ENCODE results near the gene SP100.

Gene SP100

DNA sequence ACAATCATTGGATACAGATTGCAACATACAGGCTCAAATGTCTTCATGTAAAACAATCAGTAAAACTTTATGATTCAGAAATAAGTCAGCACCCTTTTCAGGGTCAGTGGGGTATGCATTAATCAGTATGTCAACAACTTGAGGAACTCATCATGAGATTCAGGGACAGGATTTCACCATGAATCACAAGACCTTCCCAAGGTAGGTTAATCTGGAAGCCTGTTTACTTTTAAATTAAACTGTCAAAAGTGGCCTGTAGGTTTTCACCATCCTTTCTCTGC, 104.8 kb downstream of the SP100 start:
- H3K9me3 ChIP-seq (ENCODE audit: control insufficient read depth in 2 of 2, low read length in 2 of 2) = peaks cover 0 to 10% of the 10 kb centered on the region in 2 donors
- H3K9ac ChIP-seq (ENCODE audit: low read depth in 1 of 2, low read length in 2 of 2) = no peak overlapping the region
- H3K27ac ChIP-seq (ENCODE audit: low read depth in 2 of 2, low read length in 2 of 2) = no peak overlapping the region
- H3K27me3 ChIP-seq (ENCODE audit: control insufficient read depth in 2 of 2, insufficient read depth in 2 of 2, low read length in 2 of 2) = no peaks in the 10 kb centered on the region
- H3K36me3 ChIP-seq (ENCODE audit: control insufficient read depth in 2 of 2, insufficient read depth in 2 of 2, low read length in 2 of 2) = no peaks in the 10 kb centered on the region
- H3K4me1 ChIP-seq (ENCODE audit: control insufficient read depth in 2 of 2, insufficient read depth in 2 of 2, low read length in 2 of 2) = no peaks in the 10 kb centered on the region
- H3K4me3 ChIP-seq (ENCODE audit: low read length in 2 of 2) = no peak overlapping the region

DNA sequence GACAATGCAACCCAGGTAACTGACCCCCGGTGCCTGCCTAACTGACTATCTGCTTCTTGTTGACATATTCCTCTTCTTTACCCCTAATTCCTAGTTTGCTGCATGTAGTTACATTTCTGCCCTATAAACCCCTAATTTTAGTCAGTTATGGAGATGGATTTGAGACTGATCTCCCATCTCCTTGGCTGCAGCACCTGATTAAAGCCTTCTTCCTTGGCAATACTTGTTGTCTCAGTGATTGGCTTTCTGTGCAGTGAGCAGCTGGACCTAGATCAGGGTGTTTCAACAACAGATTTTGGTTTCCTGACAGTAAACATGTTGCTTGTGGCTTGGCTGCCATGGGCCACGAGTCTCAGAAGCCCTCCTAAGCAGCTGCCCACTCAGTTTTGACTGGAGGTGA, 105.4 kb downstream of the SP100 start:
- Histone ChIP-seq H3K27me3 (ENCODE audit: control insufficient read depth in 2 of 2, insufficient read depth in 2 of 2, low read length in 2 of 2) (no peaks in the 10 kb centered on the region), H3K9ac (ENCODE audit: low read depth in 1 of 2, low read length in 2 of 2) (no peak overlapping the region), H3K27ac (ENCODE audit: low read depth in 2 of 2, low read length in 2 of 2) (no peak overlapping the region), H3K36me3 (ENCODE audit: control insufficient read depth in 2 of 2, insufficient read depth in 2 of 2, low read length in 2 of 2) (no peaks in the 10 kb centered on the region), H3K4me1 (ENCODE audit: control insufficient read depth in 2 of 2, insufficient read depth in 2 of 2, low read length in 2 of 2) (no peaks in the 10 kb centered on the region), H3K4me3 (ENCODE audit: low read length in 2 of 2) (no peak overlapping the region), H3K9me3 (ENCODE audit: control insufficient read depth in 2 of 2, low read length in 2 of 2) (peaks cover 0 to 10% of the 10 kb centered on the region in 2 donors)

DNA sequence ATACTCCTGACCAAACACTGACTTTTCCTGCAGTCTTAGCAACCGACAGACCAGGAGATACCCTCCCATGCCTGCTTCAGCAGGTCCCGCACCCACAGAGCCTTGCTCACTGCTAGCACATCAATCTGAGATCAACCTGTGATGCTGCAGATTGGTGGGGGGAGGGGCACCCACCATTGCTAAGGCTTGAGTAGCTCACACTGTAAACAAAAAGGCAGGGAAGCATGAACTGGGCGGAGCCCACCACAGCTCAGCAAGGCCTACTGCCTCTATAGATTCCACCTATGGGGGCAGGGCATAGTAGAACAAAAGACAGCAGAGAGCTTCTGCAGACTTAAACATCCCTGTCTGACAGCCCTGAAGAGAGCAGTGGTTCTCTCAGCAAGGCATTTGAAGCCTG, 109.7 kb downstream of the SP100 start:
- no peaks in the 10 kb centered on the region for H3K36me3 ChIP-seq (ENCODE audit: control insufficient read depth in 2 of 2, insufficient read depth in 2 of 2, low read length in 2 of 2)
- peaks cover 3 to 10% of the 10 kb centered on the region in 2 donors for H3K9me3 ChIP-seq (ENCODE audit: control insufficient read depth in 2 of 2, low read length in 2 of 2)
- H3K27ac ChIP-seq (ENCODE audit: low read depth in 2 of 2, low read length in 2 of 2) = no peak overlapping the region
- H3K4me3 ChIP-seq (ENCODE audit: low read length in 2 of 2) = no peak overlapping the region
- no peaks in the 10 kb centered on the region for H3K27me3 ChIP-seq (ENCODE audit: control insufficient read depth in 2 of 2, insufficient read depth in 2 of 2, low read length in 2 of 2)
- no peaks in the 10 kb centered on the region for H3K4me1 ChIP-seq (ENCODE audit: control insufficient read depth in 2 of 2, insufficient read depth in 2 of 2, low read length in 2 of 2)
- no peak overlapping the region for H3K9ac ChIP-seq (ENCODE audit: low read depth in 1 of 2, low read length in 2 of 2)

DNA sequence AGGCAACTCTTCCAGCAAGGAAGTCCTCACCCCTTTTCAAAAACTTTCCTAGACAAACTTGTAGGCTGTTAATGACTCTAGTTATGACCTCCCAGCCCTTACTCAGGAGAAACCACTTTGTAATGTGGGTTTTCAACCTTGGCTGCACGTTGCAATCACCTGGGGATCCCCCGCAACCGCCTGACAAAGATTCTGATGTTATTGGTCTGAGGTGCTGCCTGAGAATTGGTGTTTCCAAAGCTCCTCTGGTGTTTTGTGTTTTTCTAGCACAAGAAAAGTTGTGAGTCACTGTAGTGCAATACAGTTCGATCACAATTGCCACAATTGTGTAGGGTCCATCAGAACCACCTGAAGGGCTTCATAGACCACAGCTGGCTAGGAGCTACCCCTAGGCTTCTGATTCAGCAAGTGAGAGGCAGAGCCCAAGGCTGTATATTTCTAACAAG, 121.6 kb downstream of the SP100 start:
- no peaks in the 10 kb centered on the region for H3K4me1 ChIP-seq (ENCODE audit: control insufficient read depth in 2 of 2, insufficient read depth in 2 of 2, low read length in 2 of 2)
- H3K27me3 ChIP-seq (ENCODE audit: control insufficient read depth in 2 of 2, insufficient read depth in 2 of 2, low read length in 2 of 2) = no peaks in the 10 kb centered on the region
- no peak overlapping the region for H3K9ac ChIP-seq (ENCODE audit: low read depth in 1 of 2, low read length in 2 of 2)
- peaks cover 0 to 2% of the 10 kb centered on the region in 2 donors for H3K36me3 ChIP-seq (ENCODE audit: control insufficient read depth in 2 of 2, insufficient read depth in 2 of 2, low read length in 2 of 2)
- no peaks in the 10 kb centered on the region for H3K9me3 ChIP-seq (ENCODE audit: control insufficient read depth in 2 of 2, low read length in 2 of 2)
- no peak overlapping the region for H3K4me3 ChIP-seq (ENCODE audit: low read length in 2 of 2)
- H3K27ac ChIP-seq (ENCODE audit: low read depth in 2 of 2, low read length in 2 of 2) = no peak overlapping the region

DNA sequence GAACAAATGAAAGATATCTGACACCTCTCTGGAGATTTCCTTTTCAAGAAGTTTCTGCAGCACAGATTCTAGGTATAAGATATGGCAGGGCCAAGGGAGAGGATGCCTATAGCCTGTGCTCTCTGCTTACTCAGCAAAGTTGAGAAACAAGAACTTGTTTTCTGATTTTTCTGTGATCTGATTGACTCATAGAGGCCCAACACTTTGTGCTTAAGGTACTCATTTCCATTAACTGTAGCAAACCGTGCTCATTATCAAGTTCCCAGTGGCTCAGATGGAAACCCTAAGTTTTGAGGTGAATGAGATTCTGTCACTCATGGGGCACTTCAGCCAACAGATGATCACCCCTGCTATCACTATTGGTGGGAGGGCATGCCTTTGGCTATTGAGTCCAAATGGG, 124.3 kb downstream of the SP100 start:
- Histone ChIP-seq H3K9me3 (ENCODE audit: control insufficient read depth in 2 of 2, low read length in 2 of 2) (no peaks in the 10 kb centered on the region), H3K27me3 (ENCODE audit: control insufficient read depth in 2 of 2, insufficient read depth in 2 of 2, low read length in 2 of 2) (no peaks in the 10 kb centered on the region), H3K4me3 (ENCODE audit: low read length in 2 of 2) (no peak overlapping the region), H3K36me3 (ENCODE audit: control insufficient read depth in 2 of 2, insufficient read depth in 2 of 2, low read length in 2 of 2) (peaks cover 0 to 2% of the 10 kb centered on the region in 2 donors), H3K4me1 (ENCODE audit: control insufficient read depth in 2 of 2, insufficient read depth in 2 of 2, low read length in 2 of 2) (no peaks in the 10 kb centered on the region), H3K9ac (ENCODE audit: low read depth in 1 of 2, low read length in 2 of 2) (no peak overlapping the region), H3K27ac (ENCODE audit: low read depth in 2 of 2, low read length in 2 of 2) (no peak overlapping the region)

DNA sequence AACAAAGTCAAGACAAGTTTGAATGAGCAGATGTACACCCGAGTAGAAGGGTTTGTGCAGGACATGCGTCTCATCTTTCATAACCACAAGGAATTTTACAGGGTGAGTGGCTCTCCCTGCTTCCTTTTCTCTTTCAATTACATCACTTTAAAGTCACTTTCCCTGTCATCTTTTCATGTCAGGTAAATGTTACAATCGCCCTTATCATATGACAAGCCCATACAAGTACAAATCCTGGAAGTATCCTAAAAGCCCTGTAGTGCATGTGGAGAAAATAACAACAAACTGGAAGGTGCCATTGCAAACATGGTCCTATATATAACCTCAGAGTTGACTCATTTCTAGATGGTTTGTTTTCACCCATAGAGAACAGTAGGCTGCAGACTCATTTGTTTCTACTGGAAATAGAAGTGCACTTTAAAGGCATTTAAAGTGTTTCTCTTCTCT, 126.0 kb downstream of the SP100 start:
- H3K4me1 ChIP-seq (ENCODE audit: control insufficient read depth in 2 of 2, insufficient read depth in 2 of 2, low read length in 2 of 2) = no peaks in the 10 kb centered on the region
- peaks cover 0 to 2% of the 10 kb centered on the region in 2 donors for H3K36me3 ChIP-seq (ENCODE audit: control insufficient read depth in 2 of 2, insufficient read depth in 2 of 2, low read length in 2 of 2)
- H3K4me3 ChIP-seq (ENCODE audit: low read length in 2 of 2) = no peak overlapping the region
- no peaks in the 10 kb centered on the region for H3K27me3 ChIP-seq (ENCODE audit: control insufficient read depth in 2 of 2, insufficient read depth in 2 of 2, low read length in 2 of 2)
- no peaks in the 10 kb centered on the region for H3K9me3 ChIP-seq (ENCODE audit: control insufficient read depth in 2 of 2, low read length in 2 of 2)
- no peak overlapping the region for H3K9ac ChIP-seq (ENCODE audit: low read depth in 1 of 2, low read length in 2 of 2)
- H3K27ac ChIP-seq (ENCODE audit: low read depth in 2 of 2, low read length in 2 of 2) = no peak overlapping the region

DNA sequence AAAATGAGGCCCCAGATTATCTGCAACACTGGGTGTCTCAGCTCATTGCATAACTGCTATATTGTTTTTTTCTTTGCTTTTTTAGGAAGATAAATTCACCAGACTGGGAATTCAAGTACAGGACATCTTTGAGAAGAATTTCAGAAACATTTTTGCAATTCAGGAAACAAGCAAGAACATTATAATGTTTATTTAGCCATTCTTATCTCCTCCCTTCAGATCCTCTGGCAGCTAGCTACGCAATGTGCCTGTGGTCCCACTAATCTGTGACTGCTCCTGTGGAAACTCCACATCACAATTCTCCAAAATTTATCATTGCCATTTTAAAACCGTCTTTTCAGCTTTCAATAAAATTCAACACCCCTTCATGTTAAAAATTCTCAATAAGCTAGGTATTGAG, 126.8 kb downstream of the SP100 start:
- no peak overlapping the region for H3K27ac ChIP-seq (ENCODE audit: low read depth in 2 of 2, low read length in 2 of 2)

DNA sequence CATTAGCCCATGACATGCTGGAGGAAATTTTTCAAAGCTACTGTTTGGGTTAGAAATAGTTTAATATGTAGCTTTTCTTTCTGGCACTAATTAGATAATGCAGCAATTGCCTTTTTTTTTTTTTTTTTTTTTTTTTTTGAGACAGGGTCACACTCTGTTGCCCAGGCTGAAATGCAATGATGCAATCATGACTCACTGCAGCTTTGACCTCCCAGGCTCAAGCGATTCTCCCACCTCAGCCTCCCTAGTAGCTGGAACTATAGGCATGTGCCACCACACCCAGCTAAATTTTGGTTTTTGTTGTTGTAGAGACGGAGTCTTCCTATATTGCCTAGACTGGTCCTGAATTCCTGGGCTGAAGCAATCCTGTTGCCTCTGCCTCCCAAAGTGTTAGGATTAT, 136.2 kb downstream of the SP100 start:
- H3K27ac ChIP-seq (ENCODE audit: low read depth in 2 of 2, low read length in 2 of 2) = no peak overlapping the region
- no peaks in the 10 kb centered on the region for H3K9me3 ChIP-seq (ENCODE audit: control insufficient read depth in 2 of 2, low read length in 2 of 2)
- H3K4me3 ChIP-seq (ENCODE audit: low read length in 2 of 2) = no peak overlapping the region
- H3K9ac ChIP-seq (ENCODE audit: low read depth in 1 of 2, low read length in 2 of 2) = no peak overlapping the region
- no peaks in the 10 kb centered on the region for H3K36me3 ChIP-seq (ENCODE audit: control insufficient read depth in 2 of 2, insufficient read depth in 2 of 2, low read length in 2 of 2)
- no peaks in the 10 kb centered on the region for H3K27me3 ChIP-seq (ENCODE audit: control insufficient read depth in 2 of 2, insufficient read depth in 2 of 2, low read length in 2 of 2)
- H3K4me1 ChIP-seq (ENCODE audit: control insufficient read depth in 2 of 2, insufficient read depth in 2 of 2, low read length in 2 of 2) = no peaks in the 10 kb centered on the region

More for the DNA sequence above, 126.8 kb downstream of the SP100 start:
- H3K4me3 ChIP-seq (ENCODE audit: low read length in 2 of 2) = no peak overlapping the region
- no peaks in the 10 kb centered on the region for H3K27me3 ChIP-seq (ENCODE audit: control insufficient read depth in 2 of 2, insufficient read depth in 2 of 2, low read length in 2 of 2)
- no peak overlapping the region for H3K9ac ChIP-seq (ENCODE audit: low read depth in 1 of 2, low read length in 2 of 2)
- no peaks in the 10 kb centered on the region for H3K9me3 ChIP-seq (ENCODE audit: control insufficient read depth in 2 of 2, low read length in 2 of 2)
- peaks cover 0 to 2% of the 10 kb centered on the region in 2 donors for H3K36me3 ChIP-seq (ENCODE audit: control insufficient read depth in 2 of 2, insufficient read depth in 2 of 2, low read length in 2 of 2)
- no peaks in the 10 kb centered on the region for H3K4me1 ChIP-seq (ENCODE audit: control insufficient read depth in 2 of 2, insufficient read depth in 2 of 2, low read length in 2 of 2)

DNA sequence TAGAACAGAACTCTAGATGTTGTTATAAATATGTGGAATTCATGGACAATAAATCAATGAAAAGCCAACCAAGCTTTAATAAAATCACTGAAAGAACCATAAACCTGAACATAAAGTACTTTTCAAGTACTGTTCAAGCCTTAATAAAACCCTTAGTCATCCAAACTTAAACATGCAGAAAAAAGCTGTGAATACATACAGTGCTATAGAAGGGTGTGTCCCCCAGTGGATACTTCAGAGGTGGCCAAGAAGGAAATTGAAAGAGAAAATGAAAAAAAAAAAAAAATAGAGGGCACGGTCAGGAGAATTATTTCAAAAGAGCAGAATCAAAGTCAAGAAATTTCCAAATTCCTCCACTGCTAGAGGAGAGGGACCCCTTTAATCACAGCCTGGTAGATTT, 141.1 kb downstream of the SP100 start:
- Histone ChIP-seq H3K9ac (ENCODE audit: low read depth in 1 of 2, low read length in 2 of 2) (no peak overlapping the region), H3K4me3 (ENCODE audit: low read length in 2 of 2) (no peak overlapping the region), H3K9me3 (ENCODE audit: control insufficient read depth in 2 of 2, low read length in 2 of 2) (no peaks in the 10 kb centered on the region), H3K27ac (ENCODE audit: low read depth in 2 of 2, low read length in 2 of 2) (no peak overlapping the region), H3K27me3 (ENCODE audit: control insufficient read depth in 2 of 2, insufficient read depth in 2 of 2, low read length in 2 of 2) (no peaks in the 10 kb centered on the region), H3K4me1 (ENCODE audit: control insufficient read depth in 2 of 2, insufficient read depth in 2 of 2, low read length in 2 of 2) (no peaks in the 10 kb centered on the region), H3K36me3 (ENCODE audit: control insufficient read depth in 2 of 2, insufficient read depth in 2 of 2, low read length in 2 of 2) (no peaks in the 10 kb centered on the region)

DNA sequence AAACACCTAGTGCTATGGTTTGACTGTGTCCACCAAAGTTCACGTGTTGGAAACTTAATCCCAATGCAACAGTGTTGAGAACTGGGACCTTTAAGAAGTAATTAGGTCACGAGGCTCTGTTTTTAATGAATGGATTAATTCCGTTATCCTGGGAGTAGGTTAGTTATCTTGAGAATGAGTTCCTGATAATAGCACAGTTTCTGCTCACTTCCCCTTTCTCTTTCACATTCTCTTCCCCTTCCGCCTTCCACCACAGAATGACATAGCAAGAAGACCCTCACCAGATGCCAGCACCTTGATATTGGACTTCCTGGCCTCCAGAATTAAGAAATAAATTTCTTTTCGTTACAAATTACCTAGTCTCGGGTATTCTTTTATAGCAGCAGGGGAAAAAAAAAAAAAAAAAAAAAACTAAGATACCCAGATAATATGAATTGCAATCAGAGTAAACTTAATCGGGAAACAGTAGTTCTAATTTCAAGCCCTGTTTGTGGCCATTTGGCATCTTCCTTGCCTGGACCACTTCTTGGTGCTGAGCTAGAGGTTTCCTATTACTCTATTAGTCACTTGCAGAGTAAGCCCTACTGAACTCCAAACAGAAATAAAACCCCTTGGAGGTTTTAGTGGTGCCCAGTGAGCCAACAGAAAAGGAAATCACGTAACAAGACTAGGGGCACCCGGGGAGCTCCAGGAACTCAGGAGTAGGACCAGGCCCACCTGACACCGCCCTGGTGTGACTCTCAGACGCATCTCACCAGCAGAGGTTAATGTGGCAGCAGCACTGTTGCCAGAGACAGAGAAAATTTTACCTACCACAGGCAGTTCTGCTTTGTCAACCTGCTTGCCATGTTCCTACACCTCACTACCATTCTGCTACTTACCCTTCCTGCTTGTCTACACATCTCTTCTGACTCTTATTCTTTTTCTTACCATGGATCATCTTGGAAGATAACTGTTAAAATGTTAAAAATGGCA, 149.1 kb downstream of the SP100 start:
- Histone ChIP-seq H3K9me3 (ENCODE audit: control insufficient read depth in 2 of 2, low read length in 2 of 2) (no peaks in the 10 kb centered on the region), H3K36me3 (ENCODE audit: control insufficient read depth in 2 of 2, insufficient read depth in 2 of 2, low read length in 2 of 2) (no peaks in the 10 kb centered on the region), H3K9ac (ENCODE audit: low read depth in 1 of 2, low read length in 2 of 2) (no peak overlapping the region), H3K27ac (ENCODE audit: low read depth in 2 of 2, low read length in 2 of 2) (no peak overlapping the region), H3K27me3 (ENCODE audit: control insufficient read depth in 2 of 2, insufficient read depth in 2 of 2, low read length in 2 of 2) (no peaks in the 10 kb centered on the region), H3K4me3 (ENCODE audit: low read length in 2 of 2) (no peak overlapping the region), H3K4me1 (ENCODE audit: control insufficient read depth in 2 of 2, insufficient read depth in 2 of 2, low read length in 2 of 2) (no peaks in the 10 kb centered on the region)
